ENCODE data around the gene PPFIA2. TPM values are rescaled to one million over a fixed set of nuclear protein-coding genes. Genes with fewer than 3 reads are reported as not detected.
A peak's percentile ranks its signal among the peaks of the same experiment; 100 is the strongest.

Gene PPFIA2
- total RNA-seq, 4 donors from 2014 or later: 0.37 to 8.9 (median 0.55) TPM; not detected in 1

DNA sequence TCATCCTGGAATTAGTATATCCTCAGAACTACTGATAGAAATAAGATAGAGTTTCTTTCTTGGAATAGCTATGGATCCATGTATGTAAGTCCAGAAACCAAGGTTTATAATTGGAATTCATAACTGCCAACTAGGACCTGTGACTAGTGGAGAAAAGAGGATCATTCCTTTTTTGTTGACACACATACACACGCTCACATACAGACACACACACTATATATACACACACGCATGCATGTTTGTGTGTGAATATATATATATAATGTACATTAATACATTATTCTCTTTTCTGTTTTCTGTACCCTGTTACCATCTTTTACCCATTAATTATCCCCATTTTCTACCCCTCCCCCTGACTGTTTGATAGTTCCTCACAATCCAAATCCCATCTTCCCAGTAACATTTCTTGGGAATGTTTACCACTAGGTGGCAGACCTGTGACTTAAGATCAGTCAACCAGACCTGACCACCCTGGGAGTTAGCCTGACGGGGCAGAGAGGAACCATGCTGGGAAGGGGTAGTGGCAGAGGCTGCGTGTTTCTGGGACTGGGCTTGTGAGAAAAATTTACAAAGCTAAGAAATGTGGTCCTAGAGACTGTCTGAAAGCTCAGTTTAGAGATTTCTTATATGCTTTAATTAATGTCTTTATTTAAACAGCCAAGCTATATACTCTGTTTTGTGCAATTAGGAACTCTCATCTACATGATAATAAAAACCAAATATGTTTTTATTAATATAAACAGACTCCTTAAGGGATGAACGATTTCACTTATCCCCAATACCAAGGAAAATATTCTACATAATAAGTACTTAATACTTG, 308.0 kb downstream of the PPFIA2 start:
- TF ChIP-seq EP300 (IDR thresholded peaks at IDR 0.05; ENCODE audit: low read depth) (no peak), POLR2AphosphoS5 (IDR thresholded peaks at IDR 0.05) (no peak)
- TF ChIP-seq, protein P1, sequence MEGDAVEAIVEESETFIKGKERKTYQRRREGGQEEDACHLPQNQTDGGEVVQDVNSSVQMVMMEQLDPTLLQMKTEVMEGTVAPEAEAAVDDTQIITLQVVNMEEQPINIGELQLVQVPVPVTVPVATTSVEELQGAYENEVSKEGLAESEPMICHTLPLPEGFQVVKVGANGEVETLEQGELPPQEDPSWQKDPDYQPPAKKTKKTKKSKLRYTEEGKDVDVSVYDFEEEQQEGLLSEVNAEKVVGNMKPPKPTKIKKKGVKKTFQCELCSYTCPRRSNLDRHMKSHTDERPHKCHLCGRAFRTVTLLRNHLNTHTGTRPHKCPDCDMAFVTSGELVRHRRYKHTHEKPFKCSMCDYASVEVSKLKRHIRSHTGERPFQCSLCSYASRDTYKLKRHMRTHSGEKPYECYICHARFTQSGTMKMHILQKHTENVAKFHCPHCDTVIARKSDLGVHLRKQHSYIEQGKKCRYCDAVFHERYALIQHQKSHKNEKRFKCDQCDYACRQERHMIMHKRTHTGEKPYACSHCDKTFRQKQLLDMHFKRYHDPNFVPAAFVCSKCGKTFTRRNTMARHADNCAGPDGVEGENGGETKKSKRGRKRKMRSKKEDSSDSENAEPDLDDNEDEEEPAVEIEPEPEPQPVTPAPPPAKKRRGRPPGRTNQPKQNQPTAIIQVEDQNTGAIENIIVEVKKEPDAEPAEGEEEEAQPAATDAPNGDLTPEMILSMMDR (IDR thresholded peaks at IDR 0.05): peak; percentile 39 to 51 (median 43)
- intact Hi-C loops (cut with DNase I; ENCODE audit: low total_unique reads) (no loop called here), in situ Hi-C loops (cut with MboI; ENCODE audit: low pct_ligation_motif_present in 1 of 4, low pct_unique_long_range_greater_than_20kb in 1 of 4, low sequenced_read_pairs in 3 of 4) (loop anchor here in 2 of 4 donors (5.0 to 25.0 kb wide), 2 partner anchors 176 to 186 kb away; no protein-coding TSS in a partner anchor)
- Histone ChIP-seq H3K36me3 (no peaks in the 10 kb centered on the region), H3K9me3 (no peaks in the 10 kb centered on the region), H3K4me1 (no peaks in the 10 kb centered on the region), H3K4me3 (no peak overlapping the region), H3K27ac (no peak overlapping the region), H3K27me3 (no peaks in the 10 kb centered on the region)
- WGBS, 2 donors (ENCODE audit: low coverage in 1 of 2): 31 to 33% methylated on average over 4 to 5 of the region's 5 CpGs
- no peak for DNase-seq

DNA sequence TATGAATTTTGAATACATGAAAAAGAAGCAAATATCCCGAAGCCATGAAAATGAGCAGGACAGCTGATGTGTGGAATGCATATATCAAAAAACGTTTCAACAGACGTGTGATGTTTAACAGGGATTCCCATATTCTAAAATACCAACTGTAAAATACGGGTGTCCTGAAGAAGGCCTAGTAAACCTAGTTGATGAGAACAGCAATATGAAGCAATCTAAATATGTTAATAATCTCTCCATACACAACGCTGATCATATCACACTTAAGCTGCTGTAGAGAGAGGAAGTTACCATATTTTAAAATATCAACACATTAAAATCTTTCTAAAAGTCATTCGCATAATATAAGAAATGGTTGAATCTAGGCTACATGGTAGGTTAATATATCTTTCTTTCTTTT, 317.5 kb downstream of the PPFIA2 start:
- no peak for TF ChIP-seq POLR2AphosphoS5 (IDR thresholded peaks at IDR 0.05)
- TF ChIP-seq, protein P1 (IDR thresholded peaks at IDR 0.05): no peak
- TF ChIP-seq EP300 (IDR thresholded peaks at IDR 0.05; ENCODE audit: low read depth): no peak
- no peak for TF ChIP-seq POLR2A (IDR thresholded peaks at IDR 0.05)
- Histone ChIP-seq H3K9me3 (no peaks in the 10 kb centered on the region), H3K4me1 (no peaks in the 10 kb centered on the region), H3K36me3 (no peaks in the 10 kb centered on the region), H3K27me3 (no peaks in the 10 kb centered on the region), H3K27ac (no peak overlapping the region), H3K4me3 (no peak overlapping the region)
- WGBS, 2 donors (ENCODE audit: low coverage in 1 of 2): 68 to 75% methylated on average over 6 of the region's 6 CpGs
- no peak for DNase-seq
- in situ Hi-C loops (cut with MboI; ENCODE audit: low pct_ligation_motif_present in 1 of 4, low pct_unique_long_range_greater_than_20kb in 1 of 4, low sequenced_read_pairs in 3 of 4): no loop called here
- intact Hi-C loops (cut with DNase I; ENCODE audit: low total_unique reads): no loop called here

DNA sequence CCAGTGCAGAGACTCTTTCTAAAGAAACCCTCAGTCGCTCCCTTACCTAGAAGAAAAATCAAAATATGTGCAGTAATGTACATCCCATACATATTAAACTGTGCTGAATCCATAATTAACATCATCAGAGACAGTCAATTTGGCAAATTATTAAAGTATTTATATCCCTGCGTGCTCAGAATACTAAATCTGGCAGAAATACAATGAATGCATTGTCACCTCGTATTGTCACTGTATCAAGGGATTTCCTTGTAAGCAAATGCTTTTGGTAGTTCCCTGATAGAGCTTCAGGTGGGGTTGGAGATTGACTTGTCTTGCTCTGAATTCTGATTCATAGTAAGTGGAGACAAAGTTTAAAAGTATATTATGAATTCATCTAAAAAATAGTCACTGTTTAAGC, 319.1 kb downstream of the PPFIA2 start:
- in situ Hi-C loops (cut with MboI; ENCODE audit: low pct_ligation_motif_present in 1 of 4, low pct_unique_long_range_greater_than_20kb in 1 of 4, low sequenced_read_pairs in 3 of 4) (no loop called here), intact Hi-C loops (cut with DNase I; ENCODE audit: low total_unique reads) (no loop called here)
- no peaks in the 10 kb centered on the region for H3K4me1 ChIP-seq

DNA sequence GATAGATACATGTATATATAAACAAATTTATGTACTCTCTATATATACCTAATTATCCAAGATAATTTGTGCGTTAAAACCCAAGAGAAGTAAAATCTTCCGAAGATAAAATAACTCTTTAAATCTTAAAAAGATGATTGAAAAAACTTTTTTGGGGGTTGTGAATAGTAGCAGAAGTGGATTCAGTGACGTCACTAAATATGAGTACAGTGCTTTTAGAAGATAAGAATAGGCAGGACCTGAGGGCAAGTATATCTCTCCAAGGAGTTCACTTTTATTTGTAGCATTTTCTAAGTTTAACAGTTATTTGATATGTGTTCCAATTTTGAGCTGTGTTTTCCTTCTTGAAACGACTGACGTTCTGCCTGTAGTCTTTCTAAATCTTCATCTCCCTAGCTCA, 319.8 kb downstream of the PPFIA2 start:
- Histone ChIP-seq H3K4me3 (no peak overlapping the region), H3K36me3 (no peaks in the 10 kb centered on the region), H3K27me3 (no peaks in the 10 kb centered on the region), H3K9me3 (no peaks in the 10 kb centered on the region), H3K27ac (no peak overlapping the region), H3K4me1 (no peaks in the 10 kb centered on the region)
- in situ Hi-C loops (cut with MboI; ENCODE audit: low pct_ligation_motif_present in 1 of 4, low pct_unique_long_range_greater_than_20kb in 1 of 4, low sequenced_read_pairs in 3 of 4) (no loop called here), intact Hi-C loops (cut with DNase I; ENCODE audit: low total_unique reads) (no loop called here)
- no peak for DNase-seq
- WGBS, 2 donors (ENCODE audit: low coverage in 1 of 2): 73 to 82% methylated on average over 5 of the region's 5 CpGs
- no peak for TF ChIP-seq POLR2A (IDR thresholded peaks at IDR 0.05)
- TF ChIP-seq, protein P1 (IDR thresholded peaks at IDR 0.05): no peak
- TF ChIP-seq EP300 (IDR thresholded peaks at IDR 0.05; ENCODE audit: low read depth): no peak
- TF ChIP-seq POLR2AphosphoS5 (IDR thresholded peaks at IDR 0.05): no peak

More for the DNA sequence above, 319.1 kb downstream of the PPFIA2 start:
- no peak for TF ChIP-seq POLR2A (IDR thresholded peaks at IDR 0.05)
- TF ChIP-seq POLR2AphosphoS5 (IDR thresholded peaks at IDR 0.05): no peak
- TF ChIP-seq EP300 (IDR thresholded peaks at IDR 0.05; ENCODE audit: low read depth): no peak
- 52 to 67% methylated on average over 1 to 3 of the region's 3 CpGs for WGBS, 2 donors (ENCODE audit: low coverage in 1 of 2)
- H3K27ac ChIP-seq: no peak overlapping the region
- H3K27me3 ChIP-seq: no peaks in the 10 kb centered on the region
- H3K9me3 ChIP-seq: no peaks in the 10 kb centered on the region
- no peak overlapping the region for H3K4me3 ChIP-seq
- no peaks in the 10 kb centered on the region for H3K36me3 ChIP-seq
- DNase-seq: no peak
